Peyer's patch (tissue), 4 donors: ENCODE results near the gene BABAM1.

Experiments
- CTCF ChIP-seq, 6 experiments: fragments of 450-650 bp in 4 of 6; fragments of 200-600 bp in 2 of 6; sonication (generic) in 1 of 6; IDR thresholded peaks; one replicate each; pipeline ENCODE4 v1.5.1; 2017 to 2019; ENCODE audit warnings: antibody characterized with exemption in 6 of 6, mild to moderate bottlenecking in 3 of 6, moderate library complexity in 1 of 6
- POLR2A ChIP-seq, 2 donors: fragments of 450-650 bp; IDR thresholded peaks; one replicate each; pipeline ENCODE4 v1.5.1; 2017; ENCODE audit warnings: antibody characterized with exemption in 2 of 2, mild to moderate bottlenecking in 2 of 2, moderate library complexity in 2 of 2

DNA sequence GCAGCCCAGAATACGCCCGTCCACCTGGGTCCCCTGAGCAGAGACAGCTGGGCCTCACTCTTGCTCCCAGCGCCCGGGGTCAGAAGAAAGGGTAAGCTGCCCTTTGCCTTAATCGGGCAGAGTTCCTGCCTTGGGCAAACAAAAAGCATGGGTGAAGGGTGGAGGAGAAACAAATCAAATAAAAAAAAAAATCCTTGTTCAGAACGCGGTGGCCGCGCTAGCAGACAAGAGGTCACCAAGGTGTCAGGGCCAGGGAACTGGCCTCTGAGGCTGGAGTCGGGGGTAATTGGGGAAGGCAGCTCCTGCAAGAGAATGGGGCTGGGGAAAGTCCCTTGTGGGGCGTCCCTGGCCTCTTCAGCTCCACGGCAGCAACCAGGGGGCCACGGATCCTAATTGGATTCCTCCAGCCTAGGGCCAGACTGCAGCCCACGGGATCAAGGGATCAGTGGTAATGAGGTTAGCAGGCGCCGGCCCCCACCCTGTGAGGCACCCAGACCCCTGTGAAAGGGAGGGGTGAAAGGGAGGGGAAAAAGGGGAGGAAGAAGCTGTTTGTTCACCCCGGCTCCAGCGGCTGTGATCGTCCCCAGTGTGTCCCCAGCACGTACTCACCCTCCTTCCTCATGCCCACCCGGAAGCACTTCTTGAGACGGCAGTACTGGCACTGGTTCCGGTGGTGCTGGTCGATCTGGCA lies 27.0 kb upstream of the BABAM1 start:
- TF ChIP-seq CTCF (IDR thresholded peaks at IDR 0.05) = no peak
- no peak for TF ChIP-seq POLR2A (IDR thresholded peaks at IDR 0.05)
